NCI-H526 treated with DMSO at 0.1 percent for 48 hours (cell line): ENCODE data around the gene KCNJ16.

ENCODE experiments used
- DNase-seq: peaks from one replicate; lab custom pipeline; 2025; lab: John Stamatoyannopoulos, UW

The KCNJ16 gene

GRCh38 chr17:70169709-70170597 lies 94.9 kb downstream of the KCNJ16 start:
- peak; percentile 6 for DNase-seq

- no peak for DNase-seq
These were observed 96.1 kb downstream of the KCNJ16 start for GRCh38 chr17:70171159-70171558.

- DNase-seq = no peak
These were observed 97.4 kb downstream of the KCNJ16 start for GRCh38 chr17:70172449-70172848.

- DNase-seq = no peak
These were observed 97.9 kb downstream of the KCNJ16 start for GRCh38 chr17:70172923-70173322.

GRCh38 chr17:70173681-70174080 lies 98.7 kb downstream of the KCNJ16 start:
- DNase-seq = no peak

GRCh38 chr17:70181376-70181775 lies 106.4 kb downstream of the KCNJ16 start:
- DNase-seq = no peak

GRCh38 chr17:70181866-70182265 lies 106.8 kb downstream of the KCNJ16 start:
- no peak for DNase-seq

- DNase-seq = no peak
These were observed 108.5 kb downstream of the KCNJ16 start for GRCh38 chr17:70183508-70183907.

- DNase-seq = no peak
These were observed 109.2 kb downstream of the KCNJ16 start for GRCh38 chr17:70184207-70184606.

- DNase-seq = no peak
These were observed 109.7 kb downstream of the KCNJ16 start for GRCh38 chr17:70184770-70185169.
